Stimulated activated CD4-positive, alpha-beta T cell treated with anti-CD3 and anti-CD28 coated beads, TNF-alpha, amount 100 ng/mL, for 24 hours (primary cell): ENCODE measurements around the gene PLEKHM3.
A peak's percentile ranks its signal among the peaks of the same experiment; 100 is the strongest.

Experiments
- DNase-seq, 3 experiments: peaks; one replicate each; pipeline ENCODE4 v3.0.0-alpha.2; 2020; ENCODE audit warnings: low read depth in 3 of 3

Gene PLEKHM3

GRCh38 chr2:208025037-208025813, at the start of gene PLEKHM3:
Gene PLEKHM3 (minus strand): TSS chr2:208025527. CDS start chr2:208001639, 23,888 bp downstream.
- DNase-seq: peak; percentile 60 to 74 (median 62)

- DNase-seq: no peak
Measured at GRCh38 chr2:208074610-208075356, 49.5 kb upstream of the PLEKHM3 start.

GRCh38 chr2:208072250-208072892, 47.0 kb upstream of the PLEKHM3 start:
- peak; percentile 9 to 48 (median 44) for DNase-seq

- DNase-seq: no peak
Measured at GRCh38 chr2:208069186-208069585, 43.9 kb upstream of the PLEKHM3 start.

- no peak for DNase-seq
Measured at GRCh38 chr2:208066016-208066415, 40.7 kb upstream of the PLEKHM3 start.

GRCh38 chr2:208065476-208065875, 40.1 kb upstream of the PLEKHM3 start:
- DNase-seq: no peak

GRCh38 chr2:208064220-208064961, 39.1 kb upstream of the PLEKHM3 start:
- no peak for DNase-seq

GRCh38 chr2:208062961-208063360, 37.6 kb upstream of the PLEKHM3 start:
- DNase-seq: no peak

GRCh38 chr2:208062113-208062512, 36.8 kb upstream of the PLEKHM3 start:
- DNase-seq: no peak

- no peak for DNase-seq
Measured at GRCh38 chr2:208057108-208057507, 31.8 kb upstream of the PLEKHM3 start.

- no peak for DNase-seq
Measured at GRCh38 chr2:208049441-208049840, 24.1 kb upstream of the PLEKHM3 start.

- no peak for DNase-seq
Measured at GRCh38 chr2:208049006-208049405, 23.7 kb upstream of the PLEKHM3 start.

- no peak for DNase-seq
Measured at GRCh38 chr2:208047840-208048239, 22.5 kb upstream of the PLEKHM3 start.

- DNase-seq: no peak
Measured at GRCh38 chr2:208046686-208047085, 21.4 kb upstream of the PLEKHM3 start.

GRCh38 chr2:208042450-208042849, 17.1 kb upstream of the PLEKHM3 start:
- no peak for DNase-seq

GRCh38 chr2:208042041-208042440, 16.7 kb upstream of the PLEKHM3 start:
- no peak for DNase-seq

GRCh38 chr2:208040199-208041171, 15.2 kb upstream of the PLEKHM3 start:
- peak; percentile 45 to 77 (median 64) for DNase-seq

- DNase-seq: no peak
Measured at GRCh38 chr2:208039376-208040110, 14.2 kb upstream of the PLEKHM3 start.

GRCh38 chr2:208037564-208038487, 12.5 kb upstream of the PLEKHM3 start:
- no peak for DNase-seq
